B cell (primary cell): ENCODE results near the gene BOK.

ENCODE experiments used
- EZH2 ChIP-seq: IDR thresholded peaks from 2 replicates; pipeline ENCODE4 v1.6.1; 2012; ENCODE audit warnings: borderline replicate concordance, low read depth, mild to moderate bottlenecking, moderate library complexity, low read length; ENCODE audit not compliant: insufficient read depth, poor library complexity, severe bottlenecking
- TF ChIP-seq, protein P1 (sequence below): fragments of 200-600 bp; IDR thresholded peaks from one replicate; pipeline ENCODE4 v1.8.0; 2022; ENCODE audit warnings: antibody characterized with exemption, mild to moderate bottlenecking

DNA sequence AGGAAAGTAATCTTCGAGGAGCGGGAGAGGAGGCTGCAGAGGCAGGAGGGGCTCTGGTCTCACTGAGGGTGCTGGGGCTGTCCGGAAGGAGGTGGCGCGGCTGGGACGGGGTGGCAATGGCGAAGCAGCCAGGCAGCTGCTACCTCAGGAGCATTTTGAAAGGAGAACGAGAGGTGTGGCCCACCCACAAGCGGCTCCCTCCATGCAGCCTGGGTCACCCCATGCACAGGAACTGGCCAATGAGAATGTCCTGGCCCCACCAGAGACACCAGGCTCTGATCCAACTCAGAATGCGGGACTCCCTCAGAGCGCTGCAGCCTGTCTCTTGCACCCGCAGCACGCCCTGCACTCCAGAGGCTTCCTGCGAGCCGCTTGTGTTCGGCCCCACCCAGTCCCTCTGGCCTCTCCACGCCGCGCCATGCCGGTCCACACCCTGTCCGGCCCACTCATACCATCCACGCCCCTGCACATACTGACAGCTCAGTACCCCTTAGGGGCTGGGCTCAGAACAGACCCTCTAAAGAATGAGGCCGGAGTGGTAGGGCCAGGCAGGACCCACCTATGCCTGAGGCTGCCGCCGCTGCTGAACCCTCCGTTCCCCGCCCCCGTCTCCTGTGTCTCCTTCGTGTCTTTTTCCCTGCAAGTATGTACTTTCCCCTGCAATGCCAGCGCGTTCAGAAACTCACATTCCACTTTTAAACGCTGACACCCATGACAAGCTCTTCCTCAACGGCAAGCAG, 6.4 kb upstream of the BOK start:
- TF ChIP-seq, protein P1, sequence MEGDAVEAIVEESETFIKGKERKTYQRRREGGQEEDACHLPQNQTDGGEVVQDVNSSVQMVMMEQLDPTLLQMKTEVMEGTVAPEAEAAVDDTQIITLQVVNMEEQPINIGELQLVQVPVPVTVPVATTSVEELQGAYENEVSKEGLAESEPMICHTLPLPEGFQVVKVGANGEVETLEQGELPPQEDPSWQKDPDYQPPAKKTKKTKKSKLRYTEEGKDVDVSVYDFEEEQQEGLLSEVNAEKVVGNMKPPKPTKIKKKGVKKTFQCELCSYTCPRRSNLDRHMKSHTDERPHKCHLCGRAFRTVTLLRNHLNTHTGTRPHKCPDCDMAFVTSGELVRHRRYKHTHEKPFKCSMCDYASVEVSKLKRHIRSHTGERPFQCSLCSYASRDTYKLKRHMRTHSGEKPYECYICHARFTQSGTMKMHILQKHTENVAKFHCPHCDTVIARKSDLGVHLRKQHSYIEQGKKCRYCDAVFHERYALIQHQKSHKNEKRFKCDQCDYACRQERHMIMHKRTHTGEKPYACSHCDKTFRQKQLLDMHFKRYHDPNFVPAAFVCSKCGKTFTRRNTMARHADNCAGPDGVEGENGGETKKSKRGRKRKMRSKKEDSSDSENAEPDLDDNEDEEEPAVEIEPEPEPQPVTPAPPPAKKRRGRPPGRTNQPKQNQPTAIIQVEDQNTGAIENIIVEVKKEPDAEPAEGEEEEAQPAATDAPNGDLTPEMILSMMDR = no peak
- TF ChIP-seq EZH2 = no peak
